ENCODE results near the gene IL22RA1.

- TF ChIP-seq HIVEP1 (CRISPR knock-in tag; IDR thresholded peaks at IDR 0.05) (no peak), EZH2 (IDR thresholded peaks at IDR 0.05; ENCODE audit: borderline replicate concordance, low read depth, low read length) (no peak), CTCF (IDR thresholded peaks at IDR 0.05 in 2 of 3, conservative IDR thresholded peaks at IDR 0.05 in 1 of 3; ENCODE audit: insufficient read depth in 2 of 3, low read depth in 1 of 3, low read length in 3 of 3) (no peak), JUND (IDR thresholded peaks at IDR 0.05; ENCODE audit: borderline replicate concordance, low read depth, low read length) (no peak), JUND (tag; IDR thresholded peaks at IDR 0.05; ENCODE audit: borderline replicate concordance, low read depth, low read length) (no peak), ESRRA (IDR thresholded peaks at IDR 0.05; ENCODE audit: borderline replicate concordance, low read depth) (no peak)
Measured at GRCh38 chr1:24180676-24181075, 37.7 kb upstream of the IL22RA1 start.

All from K562 (cell line).